Measurements from ENCODE around the gene GP9.
"Not testable (repeated sequence)": the region's sequence is repeated elsewhere in the genome, so short reads cannot be mapped to it uniquely, and the experiment has no call there.

GP9 gene

GRCh38 chr3:129052675-129053074 lies 7.9 kb upstream of the GP9 start:
- no peak for DNase-seq

- no peak for DNase-seq
Measured at GRCh38 chr3:129054605-129055104, 5.9 kb upstream of the GP9 start.

GRCh38 chr3:129056451-129057173 lies 4.0 kb upstream of the GP9 start:
- DNase-seq = no peak

GRCh38 chr3:129057249-129057648 lies 3.3 kb upstream of the GP9 start:
- DNase-seq = no peak

DNA sequence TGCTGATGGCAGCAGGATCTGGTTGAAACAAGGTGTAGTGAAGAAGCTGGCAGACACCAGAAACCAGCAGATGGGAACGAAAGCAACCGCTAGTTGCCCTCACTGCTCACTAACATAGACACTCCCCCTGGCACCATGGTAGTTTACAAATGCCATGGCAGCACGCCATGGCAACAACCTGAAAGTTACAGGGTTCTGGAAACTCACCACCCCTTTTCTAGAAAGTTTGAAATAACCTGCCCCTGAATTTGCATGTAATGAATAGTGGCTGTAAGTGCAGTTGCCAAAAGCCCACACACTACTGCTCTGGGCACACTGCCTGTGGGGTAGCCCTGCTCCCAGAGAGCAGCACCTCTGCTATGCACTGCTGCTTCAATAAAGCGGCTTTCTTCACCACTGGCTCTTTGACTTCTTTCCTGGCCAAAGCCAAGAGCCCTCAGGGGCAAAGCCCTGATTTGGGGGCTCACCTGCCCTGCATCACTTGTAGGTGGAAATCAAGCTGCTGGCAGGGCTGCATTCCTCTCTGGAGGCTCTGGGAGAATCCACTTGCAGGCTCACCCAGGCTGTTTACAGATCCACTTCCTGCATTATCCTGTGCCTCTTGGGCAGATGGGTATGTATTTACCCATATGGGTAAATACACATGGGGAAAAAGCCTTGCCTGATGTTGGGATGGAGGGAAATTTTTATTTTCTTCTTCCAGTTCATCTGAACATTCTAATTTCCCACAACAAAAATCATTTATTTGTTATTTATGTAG lies 2.0 kb upstream of the GP9 start:
- DNase-seq = peak; percentile 53

- DNase-seq = no peak
Measured at GRCh38 chr3:129059311-129059958, 1.1 kb upstream of the GP9 start.

DNA sequence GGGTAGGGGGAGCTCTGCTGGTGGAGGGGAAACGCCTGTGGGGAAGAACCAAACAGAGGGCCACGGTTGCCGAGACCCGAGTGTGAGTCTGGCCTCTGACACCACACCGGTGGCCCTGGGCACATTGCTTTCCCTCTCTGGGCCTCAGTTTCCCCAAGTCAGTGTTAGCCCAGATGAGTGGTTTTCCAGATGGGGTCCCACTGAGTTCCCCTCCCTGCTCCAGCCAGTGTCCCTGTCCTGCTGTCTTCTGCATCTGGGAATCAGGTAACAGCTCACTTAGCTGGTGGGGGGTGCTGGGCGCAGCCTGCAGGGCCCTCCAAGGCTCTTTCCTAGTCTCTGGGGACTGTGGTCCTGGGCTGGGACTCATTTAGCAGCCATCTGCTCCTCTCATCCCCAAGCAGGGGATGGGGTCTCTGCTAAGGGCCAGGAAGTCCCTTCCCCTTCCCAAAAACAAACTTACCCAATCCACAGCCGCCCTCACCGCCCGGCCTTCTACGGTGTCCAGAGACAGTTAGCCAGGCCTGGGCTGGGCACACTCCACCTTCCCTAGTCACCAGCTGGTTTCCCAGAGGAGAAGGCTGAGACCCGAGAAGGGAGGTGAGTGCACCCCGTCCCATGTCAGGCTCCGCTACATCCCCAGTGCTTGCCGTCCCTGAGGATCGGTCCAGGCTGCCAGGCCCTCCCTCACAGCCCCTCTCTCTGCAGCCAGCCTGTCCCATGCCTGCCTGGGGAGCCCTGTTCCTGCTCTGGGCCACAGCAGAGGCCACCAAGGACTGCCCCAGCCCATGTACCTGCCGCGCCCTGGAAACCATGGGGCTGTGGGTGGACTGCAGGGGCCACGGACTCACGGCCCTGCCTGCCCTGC lies 676 bp downstream of the GP9 start:
- DNase-seq = no peak

DNA sequence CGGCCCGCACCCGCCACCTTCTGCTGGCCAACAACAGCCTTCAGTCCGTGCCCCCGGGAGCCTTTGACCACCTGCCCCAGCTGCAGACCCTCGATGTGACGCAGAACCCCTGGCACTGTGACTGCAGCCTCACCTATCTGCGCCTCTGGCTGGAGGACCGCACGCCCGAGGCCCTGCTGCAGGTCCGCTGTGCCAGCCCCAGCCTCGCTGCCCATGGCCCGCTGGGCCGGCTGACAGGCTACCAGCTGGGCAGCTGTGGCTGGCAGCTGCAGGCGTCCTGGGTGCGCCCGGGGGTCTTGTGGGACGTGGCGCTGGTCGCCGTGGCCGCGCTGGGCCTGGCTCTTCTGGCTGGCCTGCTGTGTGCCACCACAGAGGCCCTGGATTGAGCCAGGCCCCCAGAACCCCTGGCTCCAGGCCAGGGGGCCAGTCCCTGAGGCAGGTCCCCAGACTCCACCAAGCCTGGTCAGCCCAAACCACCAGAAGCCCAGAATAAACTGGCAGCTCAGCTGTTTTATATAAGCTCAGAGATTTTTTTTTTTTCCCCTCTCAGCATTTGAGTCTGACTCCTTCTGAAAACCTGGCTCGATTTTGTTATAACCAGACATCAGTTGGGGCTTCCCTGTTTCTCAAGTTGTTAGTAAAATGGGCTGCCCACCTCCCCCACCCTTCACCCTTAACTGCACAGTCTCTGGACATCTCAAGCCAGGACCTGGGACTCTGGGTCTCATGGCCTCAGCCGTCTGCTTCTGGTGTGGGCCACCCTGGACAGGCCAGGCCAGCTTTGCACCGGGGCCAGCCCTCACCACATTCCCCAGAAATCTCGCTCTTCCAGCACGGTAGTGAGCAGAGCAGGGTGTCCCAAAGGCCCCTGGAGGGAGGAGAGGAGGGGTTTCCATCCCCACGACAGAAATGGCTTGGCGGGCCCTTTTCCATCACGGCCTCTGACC lies 1.6 kb downstream of the GP9 start:
- no peak for DNase-seq

DNA sequence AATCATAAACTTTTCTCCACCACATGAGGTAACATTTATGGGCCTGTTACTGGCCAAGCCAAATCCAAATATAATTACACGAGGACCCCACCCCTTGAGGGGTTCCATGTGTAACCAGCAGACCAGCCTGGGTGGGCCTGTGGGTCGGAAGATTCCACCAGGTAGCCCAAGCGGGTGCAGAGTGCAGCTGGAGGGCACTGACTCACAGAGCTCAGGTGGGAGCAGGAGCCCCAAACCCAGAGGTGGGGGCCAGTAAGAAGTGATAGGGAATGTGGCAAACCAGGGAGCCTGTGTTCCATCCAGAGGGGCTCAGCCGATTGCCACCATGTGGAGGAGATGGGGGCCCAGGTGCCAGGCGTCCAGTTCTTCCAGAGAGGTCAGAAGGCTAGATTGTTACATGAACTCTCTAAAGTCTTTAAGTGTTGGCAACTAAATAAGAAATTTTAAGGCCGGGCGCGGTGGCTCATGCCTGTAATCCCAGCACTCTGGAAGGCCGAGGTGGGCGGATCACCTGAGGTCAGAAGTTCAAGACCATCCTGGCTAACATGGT lies 2.6 kb downstream of the GP9 start:
- DNase-seq = no peak

DNA sequence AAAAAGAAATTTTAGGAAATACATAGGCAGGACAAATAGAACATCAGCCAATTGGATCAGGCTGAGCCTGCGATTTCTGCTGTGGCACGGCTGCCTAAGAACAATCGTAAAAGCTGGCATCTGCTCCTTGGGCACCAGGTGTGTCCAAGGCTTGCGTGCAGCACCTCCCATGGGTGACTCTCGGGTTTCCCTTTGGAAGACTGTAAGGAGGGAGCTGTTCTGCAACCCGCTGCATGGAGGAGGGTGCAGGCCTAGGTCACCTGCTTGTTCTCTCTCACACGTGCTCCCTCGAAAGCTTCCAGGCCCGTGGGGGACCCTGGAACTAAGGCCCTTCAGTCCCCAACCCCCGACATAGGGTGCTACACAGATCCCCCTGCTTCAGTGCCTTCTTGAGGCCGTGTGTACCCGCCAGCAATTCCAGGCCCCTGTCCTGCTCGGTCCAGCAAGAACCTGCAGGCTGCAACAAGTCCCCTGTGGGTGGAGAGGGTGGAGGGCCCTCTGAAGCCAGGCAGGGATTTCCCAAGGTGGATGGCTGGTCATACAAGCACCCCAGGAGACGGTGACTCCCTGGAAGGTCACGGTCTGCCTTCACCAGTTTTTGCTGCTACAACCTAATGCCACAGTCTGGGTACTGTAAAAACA lies 3.4 kb downstream of the GP9 start:
- DNase-seq = no peak

- no peak for DNase-seq
Measured at GRCh38 chr3:129065016-129065719, 4.6 kb downstream of the GP9 start.

DNA sequence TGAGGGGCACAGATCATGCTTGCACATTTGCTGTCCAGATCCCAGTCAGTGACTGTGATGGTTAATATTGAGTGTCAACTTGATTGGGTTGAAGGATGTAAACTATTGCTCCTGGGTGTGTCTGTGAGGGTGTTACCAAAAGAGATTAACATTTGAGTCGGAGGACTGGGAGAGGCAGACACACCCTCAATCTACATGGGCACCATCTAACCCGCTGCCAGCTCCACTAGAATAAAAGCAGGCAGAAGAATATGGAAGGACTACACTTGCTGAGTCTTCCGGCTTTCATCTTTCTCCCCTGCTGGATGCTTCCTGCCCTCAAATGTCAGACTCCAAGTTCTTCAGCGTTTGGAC lies 5.1 kb downstream of the GP9 start:
- DNase-seq = no peak

DNA sequence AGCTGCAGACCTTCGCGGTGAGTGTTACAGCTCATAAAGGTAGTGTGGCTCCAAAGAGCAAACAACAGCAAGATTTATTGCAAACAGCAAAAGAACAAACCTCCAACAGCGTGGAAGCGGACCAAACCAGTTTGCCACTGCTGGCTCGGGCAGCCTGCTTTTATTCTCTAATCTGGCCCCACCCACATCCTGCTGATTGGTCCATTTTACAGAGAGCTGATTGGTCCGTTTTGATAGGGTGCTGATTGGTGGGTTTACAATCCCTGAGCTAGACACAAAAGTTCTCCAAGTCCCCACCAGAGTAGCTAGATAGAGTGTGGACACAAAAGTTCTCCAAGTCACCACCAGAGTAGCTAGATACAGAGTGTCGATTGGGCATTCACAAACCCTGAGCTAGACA lies 7.1 kb downstream of the GP9 start:
- not testable (repeated sequence) for DNase-seq

- DNase-seq = peak; percentile 67
Measured at GRCh38 chr3:129068291-129068886, 7.8 kb downstream of the GP9 start.

- not testable (repeated sequence) for DNase-seq
Measured at GRCh38 chr3:129069313-129070085, 8.9 kb downstream of the GP9 start.

- no peak for DNase-seq
Measured at GRCh38 chr3:129070086-129070885, 9.7 kb downstream of the GP9 start.

- DNase-seq = no peak
Measured at GRCh38 chr3:129077222-129077621, 16.6 kb downstream of the GP9 start.

DNA sequence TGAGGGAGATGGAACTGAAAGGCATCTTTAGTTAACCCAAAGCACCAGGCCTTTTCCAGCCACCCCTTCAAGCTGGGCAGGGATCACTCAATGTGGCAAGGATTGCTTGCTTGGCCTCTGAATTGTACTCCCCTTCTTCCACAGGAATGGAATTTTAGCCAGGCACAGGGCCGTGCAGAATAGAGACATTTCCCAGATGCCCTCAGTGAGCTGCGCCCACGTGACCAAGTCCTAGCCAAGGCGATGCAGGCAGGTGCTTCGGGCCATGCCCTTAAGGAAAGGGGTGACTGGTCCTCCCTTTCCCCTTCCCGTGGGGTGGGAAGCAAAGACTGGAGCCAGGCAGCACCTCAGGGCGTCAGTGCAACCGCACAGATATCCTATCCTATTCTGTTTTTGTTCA lies 17.9 kb downstream of the GP9 start:
- DNase-seq = no peak

Data from femur (tissue), 1 donor.